GM13977 (cell line): Measurements from ENCODE around the gene CLK1.
"Not testable (repeated sequence)": the region's sequence is repeated elsewhere in the genome, so short reads cannot be mapped to it uniquely, and the experiment has no call there.

Experiments
- DNase-seq: peaks from one replicate; pipeline ENCODE4 v3.0.0; 2012; ENCODE audit warnings: low spot score
- CTCF ChIP-seq: IDR thresholded peaks from 2 replicates; pipeline ENCODE4 v1.5.1; 2012; ENCODE audit warnings: mild to moderate bottlenecking, control low read depth; ENCODE audit not compliant: insufficient read depth; ENCODE audit errors: extremely low read depth, missing control alignments
- in situ Hi-C: fragments of 300-500 bp; cut with MboI; formaldehyde crosslinking; loops from one replicate; pipeline ENCODE4 v1.12.0; 2022; ENCODE audit warnings: low sequenced_read_pairs, low pct_unique_long_range_greater_than_20kb, mixed read lengths, inconsistent platforms; ENCODE audit not compliant: unreplicated experiment

The CLK1 gene

GRCh38 chr2:200821686-200822245 is 42.7 kb downstream of the CLK1 start:
- in situ Hi-C loops: no loop called here
- DNase-seq: no peak
- TF ChIP-seq CTCF: no peak

GRCh38 chr2:200820573-200821234 is 43.8 kb downstream of the CLK1 start:
- no peak for TF ChIP-seq CTCF
- in situ Hi-C loops: no loop called here
- DNase-seq: no peak

- in situ Hi-C loops: not testable (repeated sequence)
Measured at GRCh38 chr2:200818732-200819131, 45.7 kb downstream of the CLK1 start.

GRCh38 chr2:200814917-200815316 is 49.5 kb downstream of the CLK1 start:
- DNase-seq: no peak
- in situ Hi-C loops: no loop called here
- no peak for TF ChIP-seq CTCF

More at GRCh38 chr2:200818732-200819131, 45.7 kb downstream of the CLK1 start:
- DNase-seq: not testable (repeated sequence)

GRCh38 chr2:200814276-200814815 is 50.1 kb downstream of the CLK1 start:
- in situ Hi-C loops: no loop called here
- DNase-seq: peak; percentile 34

GRCh38 chr2:200812122-200813022 is 52.1 kb downstream of the CLK1 start:
- peak; percentile 69 for DNase-seq
- in situ Hi-C loops: no loop called here
- TF ChIP-seq CTCF: peak; percentile 70

More at GRCh38 chr2:200814276-200814815, 50.1 kb downstream of the CLK1 start:
- TF ChIP-seq CTCF: no peak
